Thymus (tissue), 11 donors: ENCODE data around the gene M1AP. TPM values are rescaled to one million over a fixed set of nuclear protein-coding genes. Genes with fewer than 3 reads are reported as not detected.
"Not testable (repeated sequence)": the region's sequence is repeated elsewhere in the genome, so short reads cannot be mapped to it uniquely, and the experiment has no call there.

Experiments
- DNase-seq, 9 donors: peaks; one replicate each; pipeline ENCODE4 v3.0.0-alpha.2; 2013; ENCODE audit warnings: low spot score in 9 of 9, low read depth in 6 of 9, missing footprints in 1 of 9
- H3K27ac ChIP-seq, 2 donors: one replicate each; pipeline ENCODE4 v1.5.1; 2013; ENCODE audit warnings: control low read depth in 1 of 2, low read depth in 1 of 2, low read length in 1 of 2, mild to moderate bottlenecking in 1 of 2, moderate library complexity in 1 of 2
- H3K27me3 ChIP-seq, 2 donors: one replicate each; pipeline ENCODE4 v1.5.1; 2013; ENCODE audit warnings: low read length in 1 of 2; ENCODE audit not compliant: control insufficient read depth in 2 of 2, insufficient read depth in 1 of 2
- H3K36me3 ChIP-seq, 2 donors: one replicate each; pipeline ENCODE4 v1.5.1; 2013; ENCODE audit warnings: low read length in 1 of 2, mild to moderate bottlenecking in 1 of 2, moderate library complexity in 1 of 2; ENCODE audit not compliant: control insufficient read depth in 2 of 2, insufficient read depth in 2 of 2
- H3K4me1 ChIP-seq, 2 donors: one replicate each; pipeline ENCODE4 v1.5.1; 2013; ENCODE audit warnings: low read length in 2 of 2; ENCODE audit not compliant: control insufficient read depth in 2 of 2, insufficient read depth in 2 of 2
- H3K4me3 ChIP-seq, 2 donors: one replicate each; pipeline ENCODE4 v1.5.1; 2013; ENCODE audit warnings: low read length in 2 of 2, control low read depth in 1 of 2, mild to moderate bottlenecking in 1 of 2
- H3K9me3 ChIP-seq, 2 donors: one replicate each; pipeline ENCODE4 v1.5.1; 2013; ENCODE audit warnings: low read length in 1 of 2, mild to moderate bottlenecking in 1 of 2; ENCODE audit not compliant: control insufficient read depth in 2 of 2, insufficient read depth in 1 of 2
- WGBS: extraction: QIAGEN DNeasy Blood & Tissue Kit; methylation state at CpG from one replicate; pipeline ENCODE4 v1.1.7; 2013; 5-methylcytosine and 5-hydroxymethylcytosine counted together
- polyA plus RNA-seq: library from polyadenylated mRNA; stranded (reverse); fragments of 200-250 nt; gene quantifications from one replicate; pipeline ENCODE4 v1.2.3, GENCODE V29; 2013
- total RNA-seq: library from RNA; stranded (reverse); fragments of 120-200 nt; gene quantifications from one replicate; pipeline ENCODE4 v1.2.4, GENCODE V29; 2013
- donor health status: healthy.

The M1AP gene
- total and polyA plus RNA-seq, 2 donors, result 0.55 to 0.94 TPM

- Histone ChIP-seq H3K9me3 (no peaks in the 10 kb centered on the region), H3K27me3 (no peaks in the 10 kb centered on the region), H3K27ac (no peak overlapping the region), H3K36me3 (no peaks in the 10 kb centered on the region), H3K4me3 (no peak overlapping the region), H3K4me1 (no peaks in the 10 kb centered on the region)
- DNase-seq, result no peak
- 93% methylated on average over 5 of the region's 5 CpGs for WGBS
Observed at GRCh38 chr2:74567881-74568280, 80.2 kb downstream of the M1AP start.

- H3K27ac ChIP-seq, result no peak overlapping the region
- H3K4me1 ChIP-seq, result no peaks in the 10 kb centered on the region
- H3K27me3 ChIP-seq, result peaks cover 0 to 4% of the 10 kb centered on the region in 2 donors
- H3K9me3 ChIP-seq, result no peaks in the 10 kb centered on the region
- no peak overlapping the region for H3K4me3 ChIP-seq
- no peaks in the 10 kb centered on the region for H3K36me3 ChIP-seq
- no peak for DNase-seq
Observed at GRCh38 chr2:74566754-74567085, 81.4 kb downstream of the M1AP start.

GRCh38 chr2:74566076-74566753, 81.9 kb downstream of the M1AP start:
- Histone ChIP-seq H3K9me3 (no peaks in the 10 kb centered on the region), H3K4me1 (no peaks in the 10 kb centered on the region), H3K36me3 (no peaks in the 10 kb centered on the region), H3K27me3 (peaks cover 0 to 7% of the 10 kb centered on the region in 2 donors), H3K27ac (no peak overlapping the region), H3K4me3 (no peak overlapping the region)
- DNase-seq, result no peak
- 89% methylated on average over 7 of the region's 7 CpGs for WGBS

GRCh38 chr2:74564222-74564621, 83.9 kb downstream of the M1AP start:
- Histone ChIP-seq H3K9me3 (no peaks in the 10 kb centered on the region), H3K4me3 (no peak overlapping the region), H3K27ac (no peak overlapping the region), H3K36me3 (no peaks in the 10 kb centered on the region), H3K4me1 (no peaks in the 10 kb centered on the region), H3K27me3 (peaks cover 0 to 15% of the 10 kb centered on the region in 2 donors)
- WGBS, result 98% methylated on average over 5 of the region's 5 CpGs
- no peak for DNase-seq

- Histone ChIP-seq H3K36me3 (no peaks in the 10 kb centered on the region), H3K27ac (no peak overlapping the region), H3K9me3 (no peaks in the 10 kb centered on the region), H3K27me3 (peaks cover 0 to 15% of the 10 kb centered on the region in 2 donors), H3K4me1 (no peaks in the 10 kb centered on the region), H3K4me3 (no peak overlapping the region)
- WGBS, result 91% methylated on average over 7 of the region's 7 CpGs
- DNase-seq, result no peak
Observed at GRCh38 chr2:74562126-74562775, 85.9 kb downstream of the M1AP start.

GRCh38 chr2:74561022-74561421, 87.1 kb downstream of the M1AP start:
- WGBS, result 100% methylated on average over 1 of the region's 1 CpG
- not testable (repeated sequence) for H3K4me1 ChIP-seq, H3K9me3 ChIP-seq, H3K27ac ChIP-seq, H3K4me3 ChIP-seq, DNase-seq, H3K36me3 ChIP-seq
- H3K27me3 ChIP-seq, result peaks cover 0 to 18% of the 10 kb centered on the region in 2 donors

- no peak for DNase-seq
- whole genome bisulfite sequencing, result 83% methylated on average over 6 of the region's 6 CpGs
- peaks cover 0 to 6% of the 10 kb centered on the region in 2 donors for H3K4me1 ChIP-seq
- no peak overlapping the region for H3K27ac ChIP-seq
- H3K9me3 ChIP-seq, result no peaks in the 10 kb centered on the region
- H3K36me3 ChIP-seq, result peaks cover 2 to 3% of the 10 kb centered on the region in 2 donors
- H3K27me3 ChIP-seq, result peaks cover 0 to 22% of the 10 kb centered on the region in 2 donors
- H3K4me3 ChIP-seq, result no peak overlapping the region
Observed at GRCh38 chr2:74560591-74560990, 87.5 kb downstream of the M1AP start.

- Histone ChIP-seq H3K9me3 (no peaks in the 10 kb centered on the region), H3K4me3 (no peak overlapping the region), H3K27me3 (peaks cover 0 to 29% of the 10 kb centered on the region in 2 donors), H3K4me1 (peaks cover 4 to 13% of the 10 kb centered on the region in 2 donors), H3K27ac (no peak overlapping the region), H3K36me3 (peaks cover 2 to 3% of the 10 kb centered on the region in 2 donors)
- 97% methylated on average over 5 of the region's 5 CpGs for WGBS
- DNase-seq, result no peak
Observed at GRCh38 chr2:74559912-74560311, 88.2 kb downstream of the M1AP start.

- H3K4me3 ChIP-seq, result no peak overlapping the region
- no peak for DNase-seq
- no peak overlapping the region for H3K27ac ChIP-seq
- H3K27me3 ChIP-seq, result peaks cover 3 to 41% of the 10 kb centered on the region in 2 donors
- H3K9me3 ChIP-seq, result no peaks in the 10 kb centered on the region
- H3K4me1 ChIP-seq, result peaks cover 7 to 19% of the 10 kb centered on the region in 2 donors
- WGBS, result 93% methylated on average over 7 of the region's 7 CpGs
- H3K36me3 ChIP-seq, result peaks cover 2 to 3% of the 10 kb centered on the region in 2 donors
Observed at GRCh38 chr2:74558284-74559230, 89.6 kb downstream of the M1AP start.
